ENCODE results near the gene LEO1.

DNA sequence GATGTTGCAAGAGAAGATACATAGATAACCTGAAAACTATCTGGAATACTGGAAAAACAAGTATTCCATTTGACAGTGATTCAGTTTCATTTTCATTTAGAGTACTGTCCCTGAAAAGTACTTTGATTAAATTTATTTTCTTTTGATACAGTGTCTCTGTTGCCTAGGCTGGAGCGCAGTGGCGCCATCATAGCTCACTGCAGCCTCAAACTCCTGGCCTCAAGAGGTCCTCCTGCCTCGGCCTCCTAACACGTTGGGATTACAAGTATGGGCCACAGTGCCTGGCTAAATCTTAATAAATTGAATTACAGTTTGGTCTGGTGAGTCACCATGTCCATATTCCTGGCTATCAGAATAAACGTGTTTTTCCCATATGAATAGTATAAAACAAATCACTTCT is 1.6 kb upstream of the LEO1 start:
- TF ChIP-seq CTCF (IDR thresholded peaks at IDR 0.05) (no peak), POLR2A (IDR thresholded peaks at IDR 0.05) (no peak)

Data from heart left ventricle (tissue), 13 donors.